ENCODE results near the gene MLLT10. TPM values are rescaled to one million over a fixed set of nuclear protein-coding genes. Genes with fewer than 3 reads are reported as not detected.

The MLLT10 gene
- total and polyA plus RNA-seq, 10 of the 15 experiments (the other 5 are each of a cell fraction or from before 2014, with no cell fraction given), result 8.7 to 61.1 (median 28.5) TPM

- peaks cover 20% of the 10 kb centered on the region for H3K79me2 ChIP-seq (ENCODE audit: control insufficient read depth, insufficient read depth, low read length)
- in situ Hi-C loops (cut with MboI), result no loop called here
- H3K27ac ChIP-seq (ENCODE audit: control insufficient read depth, insufficient read depth), result no peak overlapping the region
- WGBS (ENCODE audit: insufficient coverage, insufficient replicate concordance, low lambda C conversion rate, missing lambda C conversion rate), result 100% methylated on average over 5 of the region's 5 CpGs
- ChIA-PET CTCF (no interaction called here), SMC1A (ENCODE audit: uncharacterized antibody, unreplicated experiment) (interaction anchor here (0.6 to 1.0 kb wide), 2 partner anchors 15 to 248 kb away, joined by 3 to 5 read pairs; no protein-coding TSS in a partner anchor), POLR2A (no interaction called here), RAD21 (ENCODE audit: unreplicated experiment) (no interaction called here)
- peaks cover 26% of the 10 kb centered on the region for H3K4me1 ChIP-seq (ENCODE audit: control insufficient read depth, insufficient read depth, low read length)
- TF ChIP-seq TCF12 (IDR thresholded peaks at IDR 0.05; ENCODE audit: low read depth, low read length), result no peak
- no peak for TF ChIP-seq PRDM15 (CRISPR knock-in tag; IDR thresholded peaks at IDR 0.05)
- no peak for TF ChIP-seq CBX5 (IDR thresholded peaks at IDR 0.05; ENCODE audit: low read depth)
- no peak for TF ChIP-seq BCL3 (IDR thresholded peaks at IDR 0.05; ENCODE audit: borderline replicate concordance, insufficient read depth, low read depth, low read length, poor library complexity, severe bottlenecking)
- no peak for TF ChIP-seq NFYB (IDR thresholded peaks at IDR 0.05; ENCODE audit: insufficient read depth, low read depth, low read length)
- TF ChIP-seq TCF7 (IDR thresholded peaks at IDR 0.05; ENCODE audit: borderline replicate concordance), result no peak
- TF ChIP-seq CEBPZ (IDR thresholded peaks at IDR 0.05; ENCODE audit: low read depth, low read length), result no peak
- TF ChIP-seq IKZF2 (IDR thresholded peaks at IDR 0.05), result no peak
- FAIRE-seq (no peak), ATAC-seq (no peak), DNase-seq (ENCODE audit: low read depth, low spot score) (no peak)
- peaks cover 4% of the 10 kb centered on the region for H4K20me1 ChIP-seq (ENCODE audit: control insufficient read depth, insufficient read depth)
- no peak overlapping the region for H3K4me2 ChIP-seq (ENCODE audit: control insufficient read depth, insufficient read depth)
- no peak overlapping the region for H3K9ac ChIP-seq (ENCODE audit: control insufficient read depth, insufficient read depth, low read length)
- peaks cover 0 to 8% of the 10 kb centered on the region in 2 experiments; a peak in 2 of 4 replicates for H3K36me3 ChIP-seq (ENCODE audit: control insufficient read depth in 2 of 2, insufficient read depth in 2 of 2, low read length in 1 of 2)
- H3K9me3 ChIP-seq (replicated peaks; ENCODE audit: control insufficient read depth, insufficient read depth, low read length), result peaks cover 4% of the 10 kb centered on the region; the same call in 2 of the 3 replicates
- H2AFZ ChIP-seq (ENCODE audit: control insufficient read depth, low read depth, low read length), result no peak overlapping the region
- intact Hi-C loops (cut with micrococcal nuclease; ENCODE audit: unreplicated experiment), result no loop called here
- BruUV-seq (replicated peaks), result no TSS peak
- no peaks in the 10 kb centered on the region for H3K27me3 ChIP-seq (replicated peaks in 1 of 2; ENCODE audit: control insufficient read depth in 2 of 2, insufficient read depth in 2 of 2, low read length in 1 of 2)
- no peak overlapping the region for H3K4me3 ChIP-seq
Measured at GRCh38 chr10:21705142-21705827, 171.3 kb downstream of the MLLT10 start.

Measured in GM12878 (cell line).